Measurements from ENCODE around the gene SMAD4. TPM values are rescaled to one million over a fixed set of nuclear protein-coding genes. Genes with fewer than 3 reads are reported as not detected.

Gene SMAD4
- total RNA-seq, 1 donor from 2014 or later = 112 TPM

GRCh38 chr18:51012441-51012840, 17.6 kb upstream of the SMAD4 start:
- DNase-seq = no peak
- no peaks in the 10 kb centered on the region for H3K36me3 ChIP-seq
- H3K27ac ChIP-seq = no peak overlapping the region
- H3K27me3 ChIP-seq = no peaks in the 10 kb centered on the region
- intact Hi-C loops (cut with DNase I) = no loop called here
- ATAC-seq = no peak
- no peaks in the 10 kb centered on the region for H3K9me3 ChIP-seq
- H3K4me3 ChIP-seq = no peak overlapping the region
- TF ChIP-seq CTCF (IDR thresholded peaks at IDR 0.05) = no peak
- H3K4me1 ChIP-seq = no peaks in the 10 kb centered on the region

- Histone ChIP-seq H3K27ac (no peak overlapping the region), H3K27me3 (no peaks in the 10 kb centered on the region), H3K9me3 (no peaks in the 10 kb centered on the region), H3K4me3 (no peak overlapping the region), H3K4me1 (no peaks in the 10 kb centered on the region), H3K36me3 (no peaks in the 10 kb centered on the region)
- ATAC-seq = no peak
- DNase-seq = no peak
- no peak for TF ChIP-seq CTCF (IDR thresholded peaks at IDR 0.05)
- intact Hi-C loops (cut with DNase I) = no loop called here
These were observed 16.8 kb upstream of the SMAD4 start for GRCh38 chr18:51013259-51013658.

- no peak for TF ChIP-seq CTCF (IDR thresholded peaks at IDR 0.05)
These were observed 12.7 kb upstream of the SMAD4 start for GRCh38 chr18:51017140-51017879.

DNA sequence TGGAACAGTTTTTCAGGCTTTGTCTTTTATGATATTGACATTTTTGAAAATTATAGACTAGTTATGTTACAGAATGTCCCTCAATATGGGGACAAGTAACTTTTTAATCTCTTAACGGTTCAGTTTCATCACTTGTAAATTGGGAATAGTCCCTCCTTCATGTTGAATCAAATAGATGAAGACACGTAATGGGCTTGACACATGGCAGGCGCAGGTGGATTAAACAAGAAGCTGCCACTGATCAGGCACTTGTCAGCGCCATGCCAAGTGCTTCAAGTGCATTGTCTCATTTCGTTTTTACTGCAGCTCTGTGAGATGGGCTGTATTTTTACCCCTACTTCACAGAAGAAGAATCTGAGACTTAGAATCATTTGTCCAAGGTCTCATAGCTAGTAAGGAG, 9.5 kb upstream of the SMAD4 start:
- no peak for ATAC-seq
- Histone ChIP-seq H3K27ac (no peak overlapping the region), H3K4me3 (no peak overlapping the region), H3K27me3 (no peaks in the 10 kb centered on the region), H3K9me3 (no peaks in the 10 kb centered on the region), H3K36me3 (no peaks in the 10 kb centered on the region), H3K4me1 (no peaks in the 10 kb centered on the region)
- intact Hi-C loops (cut with DNase I) = no loop called here
- DNase-seq = no peak
- TF ChIP-seq CTCF (IDR thresholded peaks at IDR 0.05) = no peak

More at GRCh38 chr18:51017140-51017879, 12.7 kb upstream of the SMAD4 start:
- ATAC-seq = no peak
- H3K27me3 ChIP-seq = no peaks in the 10 kb centered on the region
- H3K9me3 ChIP-seq = no peaks in the 10 kb centered on the region
- no peaks in the 10 kb centered on the region for H3K4me1 ChIP-seq
- H3K4me3 ChIP-seq = no peak overlapping the region
- no peaks in the 10 kb centered on the region for H3K36me3 ChIP-seq
- intact Hi-C loops (cut with DNase I) = no loop called here
- H3K27ac ChIP-seq = no peak overlapping the region
- no peak for DNase-seq

GRCh38 chr18:51021226-51021965, 8.6 kb upstream of the SMAD4 start:
- no peak overlapping the region for H3K27ac ChIP-seq
- H3K4me1 ChIP-seq = no peaks in the 10 kb centered on the region
- H3K36me3 ChIP-seq = no peaks in the 10 kb centered on the region
- no peak for DNase-seq
- no peaks in the 10 kb centered on the region for H3K27me3 ChIP-seq
- TF ChIP-seq CTCF (IDR thresholded peaks at IDR 0.05) = no peak
- ATAC-seq = no peak
- no peak overlapping the region for H3K4me3 ChIP-seq
- intact Hi-C loops (cut with DNase I) = no loop called here
- H3K9me3 ChIP-seq = no peaks in the 10 kb centered on the region
